Measurements from ENCODE around the gene ALDH3B1.

DNA sequence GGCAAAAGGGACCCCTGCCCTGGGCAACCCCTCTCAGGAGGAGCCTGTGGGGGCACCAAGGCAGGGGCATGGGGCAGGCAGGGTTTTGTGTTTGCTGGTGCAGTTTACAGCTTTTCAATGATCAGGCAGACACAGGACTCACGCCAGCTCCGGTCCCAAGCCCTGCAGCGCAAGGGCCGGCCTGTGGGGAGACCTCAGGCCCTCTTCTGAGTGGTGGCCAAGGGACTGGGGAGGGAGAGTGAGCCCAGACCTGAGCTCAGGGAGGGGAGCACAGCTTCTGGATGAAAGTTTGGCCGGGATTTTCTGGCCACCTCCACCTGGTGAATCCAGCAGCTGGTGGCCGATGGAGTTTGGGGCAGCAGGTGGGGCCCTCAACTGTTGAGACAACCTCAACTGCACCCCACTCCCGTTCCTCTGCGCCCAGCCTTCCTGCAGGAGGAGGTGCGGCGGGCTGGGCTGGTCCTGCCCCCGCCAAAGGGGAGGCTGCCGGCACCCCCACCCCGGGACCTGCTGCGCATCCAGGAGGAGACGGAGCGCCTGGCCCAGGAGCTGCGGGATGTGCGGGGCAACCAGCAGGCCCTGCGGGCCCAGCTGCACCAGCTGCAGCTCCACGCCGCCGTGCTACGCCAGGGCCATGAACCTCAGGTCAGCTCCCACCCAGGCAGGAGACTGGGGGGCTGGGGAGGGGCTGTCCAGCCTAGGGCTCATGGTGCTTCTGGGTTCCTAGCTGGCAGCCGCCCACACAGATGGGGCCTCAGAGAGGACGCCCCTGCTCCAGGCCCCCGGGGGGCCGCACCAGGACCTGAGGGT lies 32.3 kb downstream of the ALDH3B1 start:
- TF ChIP-seq, protein P1, sequence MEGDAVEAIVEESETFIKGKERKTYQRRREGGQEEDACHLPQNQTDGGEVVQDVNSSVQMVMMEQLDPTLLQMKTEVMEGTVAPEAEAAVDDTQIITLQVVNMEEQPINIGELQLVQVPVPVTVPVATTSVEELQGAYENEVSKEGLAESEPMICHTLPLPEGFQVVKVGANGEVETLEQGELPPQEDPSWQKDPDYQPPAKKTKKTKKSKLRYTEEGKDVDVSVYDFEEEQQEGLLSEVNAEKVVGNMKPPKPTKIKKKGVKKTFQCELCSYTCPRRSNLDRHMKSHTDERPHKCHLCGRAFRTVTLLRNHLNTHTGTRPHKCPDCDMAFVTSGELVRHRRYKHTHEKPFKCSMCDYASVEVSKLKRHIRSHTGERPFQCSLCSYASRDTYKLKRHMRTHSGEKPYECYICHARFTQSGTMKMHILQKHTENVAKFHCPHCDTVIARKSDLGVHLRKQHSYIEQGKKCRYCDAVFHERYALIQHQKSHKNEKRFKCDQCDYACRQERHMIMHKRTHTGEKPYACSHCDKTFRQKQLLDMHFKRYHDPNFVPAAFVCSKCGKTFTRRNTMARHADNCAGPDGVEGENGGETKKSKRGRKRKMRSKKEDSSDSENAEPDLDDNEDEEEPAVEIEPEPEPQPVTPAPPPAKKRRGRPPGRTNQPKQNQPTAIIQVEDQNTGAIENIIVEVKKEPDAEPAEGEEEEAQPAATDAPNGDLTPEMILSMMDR (IDR thresholded peaks at IDR 0.05; ENCODE audit: low read depth, low read length), result no peak
- TF ChIP-seq POLR2A (IDR thresholded peaks at IDR 0.05; ENCODE audit: extremely low read depth, insufficient read length), result no peak
